HG03066 (cell line): ENCODE measurements around the gene SPACA4.
"Not testable (repeated sequence)": the region's sequence is repeated elsewhere in the genome, so short reads cannot be mapped to it uniquely, and the experiment has no call there.

Experiments used
- ATAC-seq: cut with Tn5 transposase; IDR thresholded peaks from one replicate; pipeline ENCODE4 v1.9.1; 2021; ENCODE audit warnings: low read depth; ENCODE audit not compliant: unreplicated experiment

SPACA4 gene

GRCh38 chr19:48618278-48618915, 11.9 kb downstream of the SPACA4 start:
- ATAC-seq: no peak

- ATAC-seq: peak; percentile 86
Measured at GRCh38 chr19:48618916-48619691, 12.6 kb downstream of the SPACA4 start, which contains the start of the genes RPL18 and SPHK2. Gene RPL18, minus strand, starts transcription at chr19:48619178. Its CDS starts 35 bp downstream, at chr19:48619143. Gene SPHK2, plus strand, starts transcription at chr19:48619506. Its CDS starts 1,009 bp downstream, at chr19:48620515.

- ATAC-seq: no peak
Measured at GRCh38 chr19:48619692-48620585, 13.4 kb downstream of the SPACA4 start.

GRCh38 chr19:48623556-48624066, 17.1 kb downstream of the SPACA4 start:
- no peak for ATAC-seq

- peak; percentile 55 for ATAC-seq
Measured at GRCh38 chr19:48624067-48624594, 17.6 kb downstream of the SPACA4 start.

GRCh38 chr19:48624791-48625723, 18.5 kb downstream of the SPACA4 start:
- no peak for ATAC-seq

GRCh38 chr19:48625891-48626327, 19.4 kb downstream of the SPACA4 start:
- no peak for ATAC-seq

- ATAC-seq: no peak
Measured at GRCh38 chr19:48627201-48627864, 20.8 kb downstream of the SPACA4 start.

- ATAC-seq: no peak
Measured at GRCh38 chr19:48627865-48628314, 21.3 kb downstream of the SPACA4 start.

- no peak for ATAC-seq
Measured at GRCh38 chr19:48628486-48629296, 22.1 kb downstream of the SPACA4 start.

GRCh38 chr19:48629297-48629598, 22.7 kb downstream of the SPACA4 start:
- ATAC-seq: no peak

- ATAC-seq: no peak
Measured at GRCh38 chr19:48629599-48630295, 23.2 kb downstream of the SPACA4 start.

GRCh38 chr19:48630296-48631063, 23.9 kb downstream of the SPACA4 start:
- no peak for ATAC-seq

GRCh38 chr19:48631225-48631624, 24.7 kb downstream of the SPACA4 start:
- no peak for ATAC-seq

GRCh38 chr19:48632286-48632685, 25.7 kb downstream of the SPACA4 start:
- ATAC-seq: not testable (repeated sequence)

GRCh38 chr19:48632692-48633147, 26.2 kb downstream of the SPACA4 start:
- no peak for ATAC-seq
